CD4-positive, alpha-beta T cell (primary cell): ENCODE measurements around the gene TCHP. TPM values are rescaled to one million over a fixed set of nuclear protein-coding genes. Genes with fewer than 3 reads are reported as not detected.
A peak's percentile ranks its signal among the peaks of the same experiment; 100 is the strongest.

Source experiments
- ATAC-seq: fragments of 200-7000 bp; cut with Tn5 transposase; one replicate; pipeline ENCODE4 v1.10.0; 2022; ENCODE audit warnings: mild to moderate bottlenecking; ENCODE audit not compliant: poor library complexity
- CTCF ChIA-PET: fragments of 350-600 bp; sonication (Branson Sonifier 250); formaldehyde crosslinking; loops from one replicate; lab custom pipeline; 2021; ENCODE audit warnings: antibody characterized with exemption, inconsistent platforms; lab: Charles Lee
- POLR2A ChIA-PET: fragments of 350-600 bp; sonication (Branson Sonifier 250); formaldehyde crosslinking; loops from one replicate; lab custom pipeline; 2021; ENCODE audit warnings: antibody characterized with exemption, inconsistent platforms; lab: Charles Lee
- DNase-seq, 14 experiments: peaks; one replicate each; pipeline ENCODE4 v3.0.0-alpha.2; 2013 to 2020; ENCODE audit warnings: mixed read lengths in 2 of 14
- H3K27ac ChIP-seq, 2 donors: one replicate each; pipeline versions ENCODE4 v1.5.1 to v1.7.0; 2013; ENCODE audit warnings: low read length in 2 of 2, low read depth in 1 of 2, mild to moderate bottlenecking in 1 of 2
- H3K27me3 ChIP-seq, 2 experiments: 1 replicate in 1 of 2; 2 replicates in 1 of 2; pipeline versions ENCODE4 v1.6.1 to v1.7.0; 2013; ENCODE audit warnings: low read length in 2 of 2, control low read depth in 1 of 2, mild to moderate bottlenecking in 1 of 2, moderate library complexity in 1 of 2; ENCODE audit not compliant: insufficient read depth in 2 of 2, control insufficient read depth in 1 of 2
- H3K36me3 ChIP-seq: one replicate; pipeline ENCODE4 v1.6.1; 2013; ENCODE audit warnings: low read length, control low read depth; ENCODE audit not compliant: insufficient read depth
- H3K4me1 ChIP-seq: one replicate; pipeline ENCODE4 v1.6.1; 2013; ENCODE audit warnings: low read length, control low read depth; ENCODE audit not compliant: insufficient read depth
- H3K4me3 ChIP-seq: one replicate; pipeline ENCODE4 v1.5.1; 2013; ENCODE audit warnings: mild to moderate bottlenecking, low read length, moderate library complexity
- H3K9me3 ChIP-seq, 2 experiments: 1 replicate in 1 of 2; 2 replicates in 1 of 2; pipeline versions ENCODE4 v1.6.1 to v1.7.0; 2013; ENCODE audit warnings: low read length in 2 of 2, mild to moderate bottlenecking in 2 of 2, control low read depth in 1 of 2, moderate library complexity in 1 of 2; ENCODE audit not compliant: control insufficient read depth in 1 of 2, insufficient read depth in 1 of 2
- H3K27ac Mint-ChIP-seq: one replicate; pipeline ENCODE4 v1.8.0; 2020; ENCODE audit warnings: mixed read lengths
- H3K27me3 Mint-ChIP-seq: one replicate; pipeline ENCODE4 v1.8.0; 2021; ENCODE audit warnings: mixed read lengths
- H3K36me3 Mint-ChIP-seq: one replicate; pipeline ENCODE4 v1.8.0; 2021; ENCODE audit warnings: low read depth, mixed read lengths
- H3K4me1 Mint-ChIP-seq: one replicate; pipeline ENCODE4 v1.8.0; 2021; ENCODE audit warnings: low read depth, mixed read lengths
- H3K4me3 Mint-ChIP-seq: one replicate; pipeline ENCODE4 v1.8.0; 2020; ENCODE audit warnings: mild to moderate bottlenecking, mixed read lengths
- H3K9me3 Mint-ChIP-seq: one replicate; pipeline ENCODE4 v1.8.0; 2020; ENCODE audit warnings: mixed read lengths
- CTCF ChIP-seq: fragments of 200-600 bp; IDR thresholded peaks from one replicate; pipeline ENCODE4 v1.8.0; 2022; ENCODE audit warnings: antibody characterized with exemption, mild to moderate bottlenecking
- intact Hi-C, 2 experiments: fragments of 100-400 bp; cut with DNase I in 1 of 2; cut with micrococcal nuclease in 1 of 2; formaldehyde crosslinking; loops; one replicate each; pipeline versions ENCODE4 v1.15.1 to v1.9.0; 2023 to 2025; cut with DNase I, micrococcal nuclease
- total RNA-seq, 174 experiments: library from RNA in 2 of 174; stranded (reverse) in 2 of 174; gene quantifications; one replicate each; pipeline ENCODE4 v1.2.3 and lab custom pipeline; 2021 to 2026

Gene TCHP
- total RNA-seq, 2 experiments from 2014 or later: 13.2 to 13.6 TPM

- H3K27me3 Mint-ChIP-seq: no peaks in the 10 kb centered on the region
- no peaks in the 10 kb centered on the region for H3K4me1 ChIP-seq
- intact Hi-C loops: loop anchor here in 1 of 2 experiments (5.0 kb wide), 1 partner anchor 81 kb away; no protein-coding TSS in a partner anchor
- no peak overlapping the region for H3K27ac ChIP-seq
- H3K27ac Mint-ChIP-seq: no peak overlapping the region
- H3K9me3 Mint-ChIP-seq: no peaks in the 10 kb centered on the region
- CTCF ChIA-PET: interaction anchor here (0.8 to 1.6 kb wide), 2 partner anchors 78 to 86 kb away, joined by 3 to 4 read pairs; no protein-coding TSS in a partner anchor
- peaks cover 71% of the 10 kb centered on the region for H3K36me3 Mint-ChIP-seq
- H3K4me1 Mint-ChIP-seq: no peaks in the 10 kb centered on the region
- no peaks in the 10 kb centered on the region for H3K27me3 ChIP-seq
- DNase-seq (no peak), ATAC-seq (no peak)
- H3K4me3 Mint-ChIP-seq: no peak overlapping the region
- POLR2A ChIA-PET: no interaction called here
- peaks cover 65% of the 10 kb centered on the region for H3K36me3 ChIP-seq
- no peak for TF ChIP-seq CTCF
- H3K9me3 ChIP-seq: no peaks in the 10 kb centered on the region
- no peak overlapping the region for H3K4me3 ChIP-seq
Observed at GRCh38 chr12:109931143-109931542, 31.1 kb downstream of the TCHP start.

GRCh38 chr12:109932878-109933503, 32.9 kb downstream of the TCHP start:
- Mint-ChIP-seq H3K27me3 (no peaks in the 10 kb centered on the region), H3K9me3 (no peaks in the 10 kb centered on the region), H3K4me1 (no peaks in the 10 kb centered on the region), H3K36me3 (peaks cover 84% of the 10 kb centered on the region), H3K27ac (no peak overlapping the region), H3K4me3 (no peak overlapping the region)
- no peak for ATAC-seq
- intact Hi-C loops: loop anchor here in 1 of 2 experiments (5.0 kb wide), 1 partner anchor 79 kb away; no protein-coding TSS in a partner anchor
- ChIA-PET CTCF (no interaction called here), POLR2A (no interaction called here)
- no peak for DNase-seq
- Histone ChIP-seq H3K4me1 (no peaks in the 10 kb centered on the region), H3K36me3 (peaks cover 74% of the 10 kb centered on the region), H3K27me3 (no peaks in the 10 kb centered on the region), H3K4me3 (no peak overlapping the region), H3K27ac (no peak overlapping the region), H3K9me3 (no peaks in the 10 kb centered on the region)
- TF ChIP-seq CTCF: no peak

- CTCF ChIA-PET: no interaction called here
Observed at GRCh38 chr12:109934026-109934425, 34.0 kb downstream of the TCHP start.

More at GRCh38 chr12:109934026-109934425, 34.0 kb downstream of the TCHP start:
- H3K36me3 Mint-ChIP-seq: peaks cover 94% of the 10 kb centered on the region
- H3K27ac ChIP-seq: no peak overlapping the region
- DNase-seq (peak in 3 of 14 experiments; percentile 19 to 39 (median 19)), ATAC-seq (no peak)
- no peaks in the 10 kb centered on the region for H3K27me3 ChIP-seq
- TF ChIP-seq CTCF: no peak
- no peaks in the 10 kb centered on the region for H3K9me3 ChIP-seq
- no peaks in the 10 kb centered on the region for H3K4me1 ChIP-seq
- no peak overlapping the region for H3K27ac Mint-ChIP-seq
- intact Hi-C loops: loop anchor here (1.0 to 5.0 kb wide), 2 partner anchors 78 to 81 kb away; no protein-coding TSS in a partner anchor
- POLR2A ChIA-PET: no interaction called here
- peaks cover 84% of the 10 kb centered on the region for H3K36me3 ChIP-seq
- no peaks in the 10 kb centered on the region for H3K27me3 Mint-ChIP-seq
- H3K4me1 Mint-ChIP-seq: no peaks in the 10 kb centered on the region
- H3K4me3 ChIP-seq: no peak overlapping the region
- no peaks in the 10 kb centered on the region for H3K9me3 Mint-ChIP-seq
- H3K4me3 Mint-ChIP-seq: no peak overlapping the region
